Measurements from ENCODE around the gene SYPL2. TPM values are rescaled to one million over a fixed set of nuclear protein-coding genes. Genes with fewer than 3 reads are reported as not detected.

Gene SYPL2
- polyA plus RNA-seq, 6 donors from 2014 or later = not detected

- Mint-ChIP-seq H3K27me3 (peaks cover 9 to 22% (median 19%) of the 10 kb centered on the region in 3 donors), H3K9me3 (no peaks in the 10 kb centered on the region), H3K27ac (no peak overlapping the region), H3K4me3 (no peak overlapping the region), H3K36me3 (no peaks in the 10 kb centered on the region), H3K4me1 (no peaks in the 10 kb centered on the region)
- ATAC-seq (ENCODE audit: low read depth in 2 of 2) (no peak), DNase-seq (no peak)
Measured at GRCh38 chr1:109516872-109517271, 50.5 kb downstream of the SYPL2 start.

DNA sequence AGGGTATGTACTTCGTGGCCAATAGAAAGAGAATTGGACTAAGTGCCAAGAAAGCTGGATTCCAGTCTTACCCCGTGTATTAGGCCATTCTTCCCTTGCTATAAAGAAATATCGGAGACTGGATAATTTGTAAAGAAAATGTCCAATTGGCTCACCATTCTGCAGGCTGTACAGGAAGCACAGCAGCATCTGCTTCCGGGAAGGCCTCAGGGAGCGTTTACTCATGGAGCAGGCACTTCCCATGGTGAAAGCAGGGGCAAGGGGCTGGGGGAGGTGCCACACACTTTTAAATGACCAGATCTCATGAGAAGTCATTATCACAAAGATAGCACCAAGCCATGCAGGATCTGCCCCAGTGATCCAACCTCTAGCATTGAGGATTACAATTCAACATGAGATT lies 51.0 kb downstream of the SYPL2 start:
- ATAC-seq (ENCODE audit: low read depth in 2 of 2) = no peak
- no peak overlapping the region for H3K4me3 Mint-ChIP-seq
- no peak for DNase-seq
- H3K4me1 Mint-ChIP-seq = no peaks in the 10 kb centered on the region
- no peaks in the 10 kb centered on the region for H3K36me3 Mint-ChIP-seq
- no peaks in the 10 kb centered on the region for H3K9me3 Mint-ChIP-seq
- H3K27ac Mint-ChIP-seq = no peak overlapping the region
- peaks cover 9 to 22% (median 19%) of the 10 kb centered on the region in 3 donors for H3K27me3 Mint-ChIP-seq

DNA sequence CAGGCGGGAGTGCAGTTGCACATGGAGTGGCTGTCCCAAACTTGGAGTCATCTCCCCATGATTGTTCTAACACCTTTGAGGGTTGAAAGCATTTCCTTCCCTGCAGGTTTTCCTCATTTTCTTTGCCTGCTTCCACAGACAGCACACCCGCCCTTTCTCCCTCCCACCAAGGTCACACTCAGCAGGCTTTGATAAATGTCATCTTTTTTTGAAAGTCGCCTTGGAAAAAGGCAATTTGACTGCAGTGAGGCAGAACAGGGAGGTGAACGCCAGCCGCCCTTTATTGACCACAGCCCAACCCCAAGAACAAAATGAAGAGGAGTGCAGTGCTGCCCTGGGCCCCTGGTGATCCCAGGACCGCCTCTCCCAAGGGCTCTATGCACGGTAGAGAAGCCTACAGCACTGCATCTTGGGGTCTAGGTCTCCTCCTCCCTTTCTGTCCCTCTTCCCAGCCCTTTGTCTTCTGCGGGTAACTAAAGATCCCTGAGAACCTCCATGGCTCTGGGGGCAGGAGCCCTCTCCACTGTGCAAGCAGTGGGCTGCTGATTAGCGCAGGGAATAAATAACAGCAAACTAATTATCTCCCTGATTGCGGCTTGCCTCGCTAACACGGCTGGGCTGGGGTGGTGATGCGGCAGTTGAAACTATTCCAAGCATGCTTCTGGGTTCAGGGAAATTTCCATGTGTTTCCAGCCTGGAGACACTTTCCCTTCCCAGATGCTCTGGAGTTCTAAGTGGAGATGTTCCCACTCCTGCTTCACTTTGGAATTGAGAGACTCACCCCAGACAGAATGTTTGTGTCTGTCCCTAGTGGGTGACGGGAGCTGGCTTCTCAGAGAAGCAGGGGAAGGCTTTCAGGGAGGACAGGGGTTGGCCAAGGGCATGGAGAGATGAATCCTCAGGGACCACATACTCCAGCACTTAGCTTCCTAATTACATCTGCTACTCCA lies 54.9 kb downstream of the SYPL2 start:
- Mint-ChIP-seq H3K4me1 (no peaks in the 10 kb centered on the region), H3K36me3 (no peaks in the 10 kb centered on the region), H3K9me3 (no peaks in the 10 kb centered on the region), H3K27ac (peak overlapping the region in 1 of 6 donors; percentile 75), H3K27me3 (peaks cover 8 to 34% (median 28%) of the 10 kb centered on the region in 3 donors), H3K4me3 (no peak overlapping the region)
- ATAC-seq (ENCODE audit: low read depth in 2 of 2) = no peak
- DNase-seq = no peak

DNA sequence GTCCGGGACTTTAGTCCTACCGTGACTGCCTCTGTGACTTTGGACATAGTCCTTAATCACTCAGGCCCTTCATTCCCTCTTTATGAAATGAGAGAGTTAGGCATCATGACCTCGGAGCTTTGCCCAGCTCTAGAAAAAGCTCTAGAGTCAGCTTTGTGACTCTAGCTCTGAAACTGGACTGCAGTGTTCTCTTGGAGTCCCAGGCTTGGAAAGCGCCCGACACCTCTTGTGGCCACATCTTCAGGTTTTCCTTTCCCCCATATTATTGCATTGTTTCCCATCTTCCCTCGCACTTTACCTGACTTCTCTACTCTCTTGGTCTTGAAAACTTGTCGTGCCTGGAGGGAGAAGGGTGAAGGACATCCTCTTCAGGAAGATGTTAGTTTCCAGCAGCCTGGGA lies 55.7 kb downstream of the SYPL2 start:
- DNase-seq (no peak), ATAC-seq (ENCODE audit: low read depth in 2 of 2) (no peak)
- no peak overlapping the region for H3K27ac Mint-ChIP-seq
- H3K4me1 Mint-ChIP-seq = no peaks in the 10 kb centered on the region
- peaks cover 8 to 35% (median 28%) of the 10 kb centered on the region in 3 donors for H3K27me3 Mint-ChIP-seq
- no peaks in the 10 kb centered on the region for H3K9me3 Mint-ChIP-seq
- H3K4me3 Mint-ChIP-seq = no peak overlapping the region
- H3K36me3 Mint-ChIP-seq = no peaks in the 10 kb centered on the region

- Mint-ChIP-seq H3K36me3 (no peaks in the 10 kb centered on the region), H3K27ac (no peak overlapping the region), H3K4me1 (no peaks in the 10 kb centered on the region), H3K4me3 (no peak overlapping the region), H3K9me3 (no peaks in the 10 kb centered on the region), H3K27me3 (peaks cover 8 to 39% (median 35%) of the 10 kb centered on the region in 3 donors)
- ATAC-seq (ENCODE audit: low read depth in 2 of 2) (no peak), DNase-seq (no peak)
Measured at GRCh38 chr1:109523706-109524105, 57.4 kb downstream of the SYPL2 start.

DNA sequence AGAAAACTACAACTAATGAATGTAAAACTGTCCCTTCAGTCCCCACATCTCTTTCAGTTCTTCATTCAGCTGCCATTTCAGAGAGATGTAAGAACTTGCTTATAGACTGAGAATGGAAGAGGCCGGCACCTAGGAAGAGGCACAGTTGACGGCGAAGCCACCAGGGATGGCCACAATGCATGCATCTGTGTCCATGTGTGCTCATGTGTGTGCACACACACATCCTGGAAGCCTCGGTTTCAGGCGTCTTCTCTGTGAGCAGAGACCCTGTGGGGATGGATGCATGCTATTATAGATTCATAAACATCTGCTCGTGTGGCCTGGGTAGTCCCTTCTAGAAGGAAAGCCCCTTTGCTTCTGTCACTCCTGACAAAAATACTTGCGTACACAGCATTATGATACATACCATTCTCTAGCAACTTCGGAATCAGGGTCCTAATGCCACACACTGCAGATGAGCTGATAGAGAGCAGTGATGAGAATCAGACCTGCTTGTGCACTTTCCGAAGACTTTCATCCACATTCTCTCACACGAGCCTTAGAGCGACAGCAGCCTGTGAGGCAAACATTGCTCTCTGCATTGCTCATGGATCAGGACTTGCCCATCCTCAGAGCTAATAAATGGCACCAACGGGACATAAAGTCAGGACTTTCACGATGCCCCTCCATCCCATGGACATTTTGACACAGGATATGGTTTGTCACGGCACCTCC lies 60.9 kb downstream of the SYPL2 start:
- Mint-ChIP-seq H3K4me3 (no peak overlapping the region), H3K9me3 (no peaks in the 10 kb centered on the region), H3K27ac (no peak overlapping the region), H3K36me3 (no peaks in the 10 kb centered on the region), H3K27me3 (peaks cover 4 to 33% (median 18%) of the 10 kb centered on the region in 3 donors), H3K4me1 (peaks cover 0 to 9% (median 4%) of the 10 kb centered on the region in 3 donors)
- ATAC-seq (ENCODE audit: low read depth in 2 of 2) (peak; percentile 35 to 59), DNase-seq (no peak)

DNA sequence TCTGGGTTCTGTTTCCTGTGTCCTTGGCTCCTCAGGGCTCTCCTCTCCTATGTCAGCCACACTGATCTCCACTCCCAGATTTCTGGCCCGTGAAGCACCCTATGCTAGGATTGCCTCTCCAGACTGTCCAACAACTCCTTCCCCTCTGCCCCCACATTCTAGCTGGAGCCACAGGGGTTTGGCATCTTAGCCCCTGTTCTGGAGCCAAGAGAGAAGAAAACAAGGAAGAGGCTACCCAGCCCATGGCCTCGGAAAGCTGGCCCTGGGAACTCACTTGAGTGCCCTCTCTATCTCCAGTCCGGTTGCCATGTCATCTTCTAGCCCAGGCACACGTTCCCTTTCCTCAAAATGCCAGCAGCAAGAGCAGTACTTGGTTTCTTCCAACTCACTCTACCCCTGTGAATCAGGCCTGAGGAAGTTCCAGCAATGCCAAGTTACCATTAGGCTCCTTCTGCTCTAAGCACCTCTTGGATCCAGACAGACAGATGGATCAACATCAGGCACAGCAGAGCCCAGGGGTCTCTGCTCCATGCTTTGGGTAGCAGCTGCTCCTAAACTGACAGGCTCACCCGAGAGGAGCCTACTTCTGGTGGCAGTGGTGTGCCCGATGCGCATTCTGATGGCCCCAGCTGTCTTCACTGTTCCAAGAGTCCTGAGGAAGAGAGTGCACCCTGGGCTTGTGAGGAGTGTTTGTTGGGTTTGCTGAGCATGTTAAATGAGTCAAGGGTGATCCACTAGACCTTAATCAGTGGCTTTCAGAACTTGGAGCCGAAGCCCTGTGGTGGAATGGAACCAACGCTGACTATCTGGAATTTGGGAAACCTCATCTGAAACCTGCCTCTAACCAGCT lies 61.7 kb downstream of the SYPL2 start:
- peak overlapping the region in 2 of 6 donors; percentile 7 to 19 for H3K27ac Mint-ChIP-seq
- H3K9me3 Mint-ChIP-seq = no peaks in the 10 kb centered on the region
- DNase-seq (no peak), ATAC-seq (ENCODE audit: low read depth in 2 of 2) (no peak)
- H3K36me3 Mint-ChIP-seq = no peaks in the 10 kb centered on the region
- H3K4me3 Mint-ChIP-seq = no peak overlapping the region
- H3K27me3 Mint-ChIP-seq = peaks cover 4 to 31% (median 9%) of the 10 kb centered on the region in 3 donors
- H3K4me1 Mint-ChIP-seq = peaks cover 0 to 17% (median 10%) of the 10 kb centered on the region in 3 donors

- Mint-ChIP-seq H3K9me3 (no peaks in the 10 kb centered on the region), H3K36me3 (no peaks in the 10 kb centered on the region), H3K4me1 (peaks cover 0 to 17% (median 10%) of the 10 kb centered on the region in 3 donors), H3K4me3 (no peak overlapping the region), H3K27me3 (peaks cover 4 to 28% (median 8%) of the 10 kb centered on the region in 3 donors), H3K27ac (no peak overlapping the region)
- no peak for ATAC-seq (ENCODE audit: low read depth in 2 of 2)
- no peak for DNase-seq
Measured at GRCh38 chr1:109528712-109529111, 62.4 kb downstream of the SYPL2 start.

DNA sequence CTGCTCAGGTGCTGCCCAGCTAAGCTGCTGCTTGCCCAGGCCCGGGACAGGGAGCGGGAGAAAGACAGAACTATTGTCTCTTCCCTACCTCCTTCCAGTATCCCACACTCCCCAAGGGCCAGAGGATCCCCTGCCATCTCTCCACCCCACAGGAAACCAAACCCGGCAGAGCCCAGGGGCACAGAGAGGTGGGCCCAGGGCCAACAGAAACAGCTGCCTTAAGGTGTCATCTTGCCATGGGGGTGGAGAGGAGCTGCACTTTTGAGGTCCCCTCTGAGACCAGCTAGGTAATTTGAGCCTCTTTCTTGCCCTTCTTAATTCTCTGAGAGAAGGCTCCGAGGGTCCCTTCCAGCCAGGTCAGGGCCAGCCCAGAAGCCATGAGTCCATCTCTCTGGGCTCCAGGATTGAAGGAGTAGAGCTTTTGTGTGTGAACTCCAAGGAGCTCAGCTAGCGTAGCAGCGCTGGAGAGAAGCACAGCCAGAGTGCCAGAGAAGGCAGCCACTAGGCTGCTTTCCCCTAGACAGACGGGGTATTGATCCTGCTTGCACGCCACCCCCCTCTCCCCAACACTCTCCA lies 63.6 kb downstream of the SYPL2 start:
- DNase-seq = no peak
- peaks cover 0 to 17% (median 10%) of the 10 kb centered on the region in 3 donors for H3K4me1 Mint-ChIP-seq
- no peak overlapping the region for H3K4me3 Mint-ChIP-seq
- H3K27ac Mint-ChIP-seq = peak overlapping the region in 2 of 6 donors; percentile 32 to 77
- no peaks in the 10 kb centered on the region for H3K36me3 Mint-ChIP-seq
- H3K9me3 Mint-ChIP-seq = no peaks in the 10 kb centered on the region
- no peak for ATAC-seq (ENCODE audit: low read depth in 2 of 2)
- peaks cover 4 to 24% (median 8%) of the 10 kb centered on the region in 3 donors for H3K27me3 Mint-ChIP-seq

DNA sequence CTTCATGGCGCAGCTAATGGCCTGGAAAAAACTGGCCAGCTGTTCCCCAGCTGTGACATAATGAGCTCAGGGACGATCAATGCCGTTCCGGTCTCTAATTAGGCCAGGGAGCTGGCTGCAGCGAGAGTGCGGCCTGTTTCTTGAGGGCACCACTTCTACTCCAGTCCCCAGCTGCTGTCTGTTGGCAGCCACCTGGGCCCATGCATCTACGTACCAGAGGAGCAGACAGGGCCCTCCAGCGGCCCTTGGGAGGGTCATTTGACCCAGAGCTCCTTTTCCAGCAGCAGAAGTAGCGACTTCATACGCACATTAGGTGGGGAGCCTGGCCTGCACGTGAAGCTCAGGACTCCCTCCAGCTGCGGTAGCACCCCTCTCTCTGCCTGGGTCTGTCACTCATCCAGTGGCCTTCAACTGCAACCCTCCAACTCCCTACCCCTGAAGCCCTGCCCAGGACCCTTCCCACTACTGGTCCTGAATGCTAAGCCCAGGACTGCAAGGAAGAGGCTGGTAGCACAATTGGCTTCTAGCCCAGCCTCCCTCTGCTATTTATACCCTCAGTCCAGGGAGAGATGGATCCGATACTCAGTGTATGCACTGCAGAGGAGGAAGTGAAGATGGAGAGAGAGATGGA lies 64.2 kb downstream of the SYPL2 start:
- no peak overlapping the region for H3K4me3 Mint-ChIP-seq
- ATAC-seq (ENCODE audit: low read depth in 2 of 2) = no peak
- H3K27ac Mint-ChIP-seq = no peak overlapping the region
- peaks cover 0 to 17% (median 10%) of the 10 kb centered on the region in 3 donors for H3K4me1 Mint-ChIP-seq
- H3K36me3 Mint-ChIP-seq = no peaks in the 10 kb centered on the region
- peaks cover 4 to 23% (median 8%) of the 10 kb centered on the region in 3 donors for H3K27me3 Mint-ChIP-seq
- H3K9me3 Mint-ChIP-seq = no peaks in the 10 kb centered on the region
- DNase-seq = no peak

- H3K27me3 Mint-ChIP-seq = peaks cover 0 to 17% (median under 1%) of the 10 kb centered on the region in 3 donors
Measured at GRCh38 chr1:109531380-109531779, 65.0 kb downstream of the SYPL2 start.

More at GRCh38 chr1:109531380-109531779, 65.0 kb downstream of the SYPL2 start:
- Mint-ChIP-seq H3K27ac (no peak overlapping the region), H3K9me3 (no peaks in the 10 kb centered on the region), H3K4me1 (peaks cover 0 to 17% (median 10%) of the 10 kb centered on the region in 3 donors), H3K4me3 (no peak overlapping the region), H3K36me3 (no peaks in the 10 kb centered on the region)
- no peak for DNase-seq
- ATAC-seq (ENCODE audit: low read depth in 2 of 2) = no peak

All from naive B cell (primary cell).